ENCODE measurements around the gene GPHN. TPM values are rescaled to one million over a fixed set of nuclear protein-coding genes. Genes with fewer than 3 reads are reported as not detected.

Gene GPHN
- total RNA-seq, 1 donor from 2014 or later: 27.0 TPM

DNA sequence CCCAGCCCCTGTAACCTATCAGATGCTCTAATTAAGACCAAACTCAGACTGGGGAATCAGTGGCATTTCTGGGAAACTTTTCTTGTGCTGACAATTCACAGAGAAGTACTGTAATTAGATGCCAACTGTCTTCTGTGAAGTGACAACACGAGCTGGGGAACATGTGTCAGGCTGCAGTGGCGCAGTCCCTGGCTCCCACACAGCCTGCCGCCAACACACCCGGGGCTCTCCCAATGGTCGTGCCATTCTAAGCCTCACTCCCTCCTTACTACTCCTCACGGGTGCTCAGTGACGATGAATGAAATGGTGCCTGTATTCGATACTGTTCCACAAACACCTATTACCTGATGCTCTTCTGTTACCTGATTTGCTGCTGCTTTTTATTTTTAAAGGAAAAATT is 699.9 kb downstream of the GPHN start:
- no peak overlapping the region for H3K27ac ChIP-seq
- no peaks in the 10 kb centered on the region for H3K27me3 ChIP-seq (ENCODE audit: low read depth)
- no peaks in the 10 kb centered on the region for H3K4me1 ChIP-seq
- no peak overlapping the region for H3K4me3 ChIP-seq
- no peaks in the 10 kb centered on the region for H3K9me3 ChIP-seq
- intact Hi-C loops (cut with DNase I): no loop called here
- DNase-seq: no peak
- H3K36me3 ChIP-seq: no peaks in the 10 kb centered on the region
- no peak for ATAC-seq
- TF ChIP-seq, protein P1, sequence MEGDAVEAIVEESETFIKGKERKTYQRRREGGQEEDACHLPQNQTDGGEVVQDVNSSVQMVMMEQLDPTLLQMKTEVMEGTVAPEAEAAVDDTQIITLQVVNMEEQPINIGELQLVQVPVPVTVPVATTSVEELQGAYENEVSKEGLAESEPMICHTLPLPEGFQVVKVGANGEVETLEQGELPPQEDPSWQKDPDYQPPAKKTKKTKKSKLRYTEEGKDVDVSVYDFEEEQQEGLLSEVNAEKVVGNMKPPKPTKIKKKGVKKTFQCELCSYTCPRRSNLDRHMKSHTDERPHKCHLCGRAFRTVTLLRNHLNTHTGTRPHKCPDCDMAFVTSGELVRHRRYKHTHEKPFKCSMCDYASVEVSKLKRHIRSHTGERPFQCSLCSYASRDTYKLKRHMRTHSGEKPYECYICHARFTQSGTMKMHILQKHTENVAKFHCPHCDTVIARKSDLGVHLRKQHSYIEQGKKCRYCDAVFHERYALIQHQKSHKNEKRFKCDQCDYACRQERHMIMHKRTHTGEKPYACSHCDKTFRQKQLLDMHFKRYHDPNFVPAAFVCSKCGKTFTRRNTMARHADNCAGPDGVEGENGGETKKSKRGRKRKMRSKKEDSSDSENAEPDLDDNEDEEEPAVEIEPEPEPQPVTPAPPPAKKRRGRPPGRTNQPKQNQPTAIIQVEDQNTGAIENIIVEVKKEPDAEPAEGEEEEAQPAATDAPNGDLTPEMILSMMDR (IDR thresholded peaks at IDR 0.05): no peak

DNA sequence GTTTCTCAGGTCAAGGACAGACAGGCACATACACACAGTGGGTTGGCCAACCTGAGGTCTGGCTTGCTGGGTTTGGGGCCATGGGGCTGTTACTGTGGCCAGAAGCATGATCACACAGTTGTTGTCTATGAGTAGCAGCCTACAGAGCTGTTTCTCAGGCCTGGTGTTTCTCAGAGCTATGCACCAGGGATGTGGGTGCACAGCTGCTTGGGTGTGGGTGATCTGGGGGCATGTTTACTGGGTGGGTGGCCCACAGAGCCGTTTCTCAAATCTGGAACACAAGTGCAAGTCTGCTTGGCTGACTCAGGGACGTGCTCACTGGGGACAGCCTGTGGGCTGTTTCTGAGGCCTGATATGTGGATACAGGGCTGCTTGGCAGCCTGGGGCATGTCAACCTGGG is 710.2 kb downstream of the GPHN start:
- H3K36me3 ChIP-seq: no peaks in the 10 kb centered on the region
- H3K27me3 ChIP-seq (ENCODE audit: low read depth): no peaks in the 10 kb centered on the region
- H3K27ac ChIP-seq: no peak overlapping the region
- H3K4me1 ChIP-seq: no peaks in the 10 kb centered on the region
- H3K4me3 ChIP-seq: no peak overlapping the region
- intact Hi-C loops (cut with DNase I): no loop called here
- no peak for DNase-seq
- H3K9me3 ChIP-seq: no peaks in the 10 kb centered on the region
- ATAC-seq: no peak
- TF ChIP-seq, protein P1 (IDR thresholded peaks at IDR 0.05): no peak

GRCh38 chr14:67221248-67221981 is 713.5 kb downstream of the GPHN start:
- H3K9me3 ChIP-seq: no peaks in the 10 kb centered on the region
- TF ChIP-seq, protein P1 (IDR thresholded peaks at IDR 0.05): no peak
- no peaks in the 10 kb centered on the region for H3K36me3 ChIP-seq
- H3K27me3 ChIP-seq (ENCODE audit: low read depth): no peaks in the 10 kb centered on the region
- no peaks in the 10 kb centered on the region for H3K4me1 ChIP-seq
- DNase-seq (no peak), ATAC-seq (peak; percentile 74 to 91)
- no peak overlapping the region for H3K4me3 ChIP-seq
- intact Hi-C loops (cut with DNase I): no loop called here
- no peak overlapping the region for H3K27ac ChIP-seq

GRCh38 chr14:67221982-67222328 is 714.0 kb downstream of the GPHN start:
- H3K27ac ChIP-seq: no peak overlapping the region
- DNase-seq (no peak), ATAC-seq (no peak)

DNA sequence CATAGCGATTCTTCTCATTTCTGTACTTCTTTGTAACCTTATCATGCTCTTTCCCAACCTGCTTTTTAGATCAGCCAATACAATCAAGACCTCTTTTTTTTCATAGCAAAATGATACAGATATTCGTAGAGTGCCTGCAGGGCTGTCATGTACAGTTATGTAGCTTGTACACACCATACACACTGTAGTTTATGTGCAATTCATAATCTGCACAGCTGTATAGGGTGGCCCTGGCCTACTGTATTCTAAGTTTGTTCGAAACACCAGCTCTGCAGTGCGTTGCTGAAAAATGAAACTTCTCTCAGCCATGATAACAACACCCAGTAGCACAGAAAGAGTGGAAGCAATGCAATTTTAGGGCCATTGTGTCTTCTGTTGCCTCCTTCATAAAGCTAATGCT is 717.6 kb downstream of the GPHN start:
- no peak overlapping the region for H3K27ac ChIP-seq
- intact Hi-C loops (cut with DNase I): no loop called here
- no peak for ATAC-seq
- H3K4me3 ChIP-seq: no peak overlapping the region
- H3K9me3 ChIP-seq: no peaks in the 10 kb centered on the region
- no peak for DNase-seq
- H3K27me3 ChIP-seq (ENCODE audit: low read depth): no peaks in the 10 kb centered on the region
- no peaks in the 10 kb centered on the region for H3K36me3 ChIP-seq
- H3K4me1 ChIP-seq: no peaks in the 10 kb centered on the region
- TF ChIP-seq, protein P1 (IDR thresholded peaks at IDR 0.05): no peak

More at GRCh38 chr14:67221982-67222328, 714.0 kb downstream of the GPHN start:
- H3K4me3 ChIP-seq: no peak overlapping the region
- no peaks in the 10 kb centered on the region for H3K27me3 ChIP-seq (ENCODE audit: low read depth)
- intact Hi-C loops (cut with DNase I): no loop called here
- no peaks in the 10 kb centered on the region for H3K36me3 ChIP-seq
- TF ChIP-seq, protein P1 (IDR thresholded peaks at IDR 0.05): no peak
- no peaks in the 10 kb centered on the region for H3K4me1 ChIP-seq
- no peaks in the 10 kb centered on the region for H3K9me3 ChIP-seq

Data from lower lobe of right lung (tissue), 2 donors.